ENCODE results near the gene CSNK1G3. TPM values are rescaled to one million over a fixed set of nuclear protein-coding genes. Genes with fewer than 3 reads are reported as not detected.

Gene CSNK1G3
- total RNA-seq, 2 experiments from 2014 or later = 87.2 to 92.3 TPM

GRCh38 chr5:123515904-123516303 lies 3.9 kb downstream of the CSNK1G3 start:
- Mint-ChIP-seq H3K9me3 (no peaks in the 10 kb centered on the region), H3K27me3 (no peaks in the 10 kb centered on the region), H3K4me1 (ENCODE audit: low read depth) (peaks cover 72% of the 10 kb centered on the region), H3K4me3 (peak overlapping the region; percentile 46), H3K36me3 (ENCODE audit: low read depth) (peaks cover 6% of the 10 kb centered on the region), H3K27ac (peak overlapping the region; percentile 28)
- Histone ChIP-seq H3K36me3 (ENCODE audit: insufficient read depth, low read length) (no peaks in the 10 kb centered on the region), H3K9me3 (ENCODE audit: control insufficient read depth in 1 of 2, insufficient read depth in 1 of 2, low read length in 2 of 2) (no peaks in the 10 kb centered on the region), H3K4me3 (ENCODE audit: low read length) (no peak overlapping the region), H3K27me3 (ENCODE audit: control insufficient read depth in 1 of 2, insufficient read depth in 2 of 2, low read length in 2 of 2) (no peaks in the 10 kb centered on the region), H3K27ac (ENCODE audit: low read depth in 1 of 2, low read length in 2 of 2) (no peak overlapping the region), H3K4me1 (ENCODE audit: insufficient read depth, low read length) (peaks cover 14% of the 10 kb centered on the region)
- ChIA-PET CTCF (interaction anchor here (1.6 to 1.8 kb wide), 2 partner anchors 26 to 93 kb away, joined by 5 to 6 read pairs; partner anchors contain the start of gene CEP120), POLR2A (interaction anchor here (6.4 kb wide), 1 partner anchor 93 kb away, joined by 181 read pairs; the partner anchor contains the start of gene CEP120)
- TF ChIP-seq, protein P1, sequence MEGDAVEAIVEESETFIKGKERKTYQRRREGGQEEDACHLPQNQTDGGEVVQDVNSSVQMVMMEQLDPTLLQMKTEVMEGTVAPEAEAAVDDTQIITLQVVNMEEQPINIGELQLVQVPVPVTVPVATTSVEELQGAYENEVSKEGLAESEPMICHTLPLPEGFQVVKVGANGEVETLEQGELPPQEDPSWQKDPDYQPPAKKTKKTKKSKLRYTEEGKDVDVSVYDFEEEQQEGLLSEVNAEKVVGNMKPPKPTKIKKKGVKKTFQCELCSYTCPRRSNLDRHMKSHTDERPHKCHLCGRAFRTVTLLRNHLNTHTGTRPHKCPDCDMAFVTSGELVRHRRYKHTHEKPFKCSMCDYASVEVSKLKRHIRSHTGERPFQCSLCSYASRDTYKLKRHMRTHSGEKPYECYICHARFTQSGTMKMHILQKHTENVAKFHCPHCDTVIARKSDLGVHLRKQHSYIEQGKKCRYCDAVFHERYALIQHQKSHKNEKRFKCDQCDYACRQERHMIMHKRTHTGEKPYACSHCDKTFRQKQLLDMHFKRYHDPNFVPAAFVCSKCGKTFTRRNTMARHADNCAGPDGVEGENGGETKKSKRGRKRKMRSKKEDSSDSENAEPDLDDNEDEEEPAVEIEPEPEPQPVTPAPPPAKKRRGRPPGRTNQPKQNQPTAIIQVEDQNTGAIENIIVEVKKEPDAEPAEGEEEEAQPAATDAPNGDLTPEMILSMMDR (IDR thresholded peaks at IDR 0.05) = no peak
- DNase-seq (peak in 3 of 14 experiments; percentile 66 to 79 (median 71)), ATAC-seq (ENCODE audit: poor library complexity) (peak; percentile 42)
- intact Hi-C loops (cut with DNase I, micrococcal nuclease) = no loop called here

- H3K27ac ChIP-seq (ENCODE audit: low read depth in 1 of 2, low read length in 2 of 2) = no peak overlapping the region
- Mint-ChIP-seq H3K36me3 (ENCODE audit: low read depth) (no peaks in the 10 kb centered on the region), H3K9me3 (no peaks in the 10 kb centered on the region), H3K27ac (no peak overlapping the region), H3K4me1 (ENCODE audit: low read depth) (peaks cover 68% of the 10 kb centered on the region), H3K4me3 (no peak overlapping the region), H3K27me3 (no peaks in the 10 kb centered on the region)
- ChIA-PET POLR2A (interaction anchor here (1.3 kb wide), 1 partner anchor 94 kb away, joined by 4 read pairs; no protein-coding TSS in a partner anchor), CTCF (interaction anchor here (1.2 kb wide), 1 partner anchor 25 kb away, joined by 3 read pairs; no protein-coding TSS in a partner anchor)
- peaks cover 7% of the 10 kb centered on the region for H3K4me1 ChIP-seq (ENCODE audit: insufficient read depth, low read length)
- no peaks in the 10 kb centered on the region for H3K27me3 ChIP-seq (ENCODE audit: control insufficient read depth in 1 of 2, insufficient read depth in 2 of 2, low read length in 2 of 2)
- TF ChIP-seq, protein P1 (IDR thresholded peaks at IDR 0.05) = no peak
- no peak for ATAC-seq (ENCODE audit: poor library complexity)
- no peak overlapping the region for H3K4me3 ChIP-seq (ENCODE audit: low read length)
- DNase-seq = no peak
- no peaks in the 10 kb centered on the region for H3K36me3 ChIP-seq (ENCODE audit: insufficient read depth, low read length)
- intact Hi-C loops (cut with DNase I, micrococcal nuclease) = no loop called here
- no peaks in the 10 kb centered on the region for H3K9me3 ChIP-seq (ENCODE audit: control insufficient read depth in 1 of 2, insufficient read depth in 1 of 2, low read length in 2 of 2)
Measured at GRCh38 chr5:123517476-123517875, 5.5 kb downstream of the CSNK1G3 start.

DNA sequence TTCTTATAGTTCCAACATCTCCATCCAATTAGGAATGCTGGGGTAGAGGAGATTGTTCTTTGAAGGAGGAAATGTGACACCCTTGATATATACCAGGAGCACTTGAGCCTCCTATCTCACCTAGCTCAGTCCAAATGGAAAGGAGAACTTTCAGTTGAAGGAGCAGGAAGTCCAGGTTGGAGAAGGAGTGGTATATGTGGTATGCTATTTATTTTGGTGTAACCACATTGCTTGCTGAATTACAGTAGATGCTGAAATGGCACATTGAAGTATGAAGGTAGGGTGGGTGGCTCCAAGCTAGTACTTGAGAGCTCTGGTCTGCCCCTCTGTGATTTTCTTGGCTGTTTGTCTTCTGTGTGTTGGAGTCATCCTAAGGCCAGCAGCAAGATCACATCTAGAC lies 6.1 kb downstream of the CSNK1G3 start:
- Mint-ChIP-seq H3K4me3 (no peak overlapping the region), H3K9me3 (no peaks in the 10 kb centered on the region), H3K36me3 (ENCODE audit: low read depth) (no peaks in the 10 kb centered on the region), H3K27ac (no peak overlapping the region), H3K27me3 (no peaks in the 10 kb centered on the region), H3K4me1 (ENCODE audit: low read depth) (peaks cover 65% of the 10 kb centered on the region)
- Histone ChIP-seq H3K36me3 (ENCODE audit: insufficient read depth, low read length) (no peaks in the 10 kb centered on the region), H3K4me3 (ENCODE audit: low read length) (no peak overlapping the region), H3K4me1 (ENCODE audit: insufficient read depth, low read length) (peaks cover 6% of the 10 kb centered on the region), H3K27me3 (ENCODE audit: control insufficient read depth in 1 of 2, insufficient read depth in 2 of 2, low read length in 2 of 2) (no peaks in the 10 kb centered on the region), H3K9me3 (ENCODE audit: control insufficient read depth in 1 of 2, insufficient read depth in 1 of 2, low read length in 2 of 2) (no peaks in the 10 kb centered on the region), H3K27ac (ENCODE audit: low read depth in 1 of 2, low read length in 2 of 2) (no peak overlapping the region)
- DNase-seq (no peak), ATAC-seq (ENCODE audit: poor library complexity) (no peak)
- intact Hi-C loops (cut with DNase I, micrococcal nuclease) = no loop called here
- POLR2A ChIA-PET = interaction anchor here (1.3 kb wide), 1 partner anchor 94 kb away, joined by 4 read pairs; no protein-coding TSS in a partner anchor
- CTCF ChIA-PET = interaction anchor here (0.8 to 1.2 kb wide), 2 partner anchors 12 to 25 kb away, joined by 3 to 4 read pairs; no protein-coding TSS in a partner anchor
- TF ChIP-seq, protein P1 (IDR thresholded peaks at IDR 0.05) = no peak

Data from CD4-positive, alpha-beta T cell (primary cell).